Measurements from ENCODE around the gene ATP6V0B.

Gene ATP6V0B

GRCh38 chr1:43974443-43975248 lies at the start of gene ATP6V0B:
TSS of gene ATP6V0B (plus strand) at chr1:43974960. CDS start at chr1:43975041, 81 bp downstream.
- peak; percentile 97 for DNase-seq

- DNase-seq, result no peak
Measured at GRCh38 chr1:43925846-43926245, 48.9 kb upstream of the ATP6V0B start.

- DNase-seq, result no peak
Measured at GRCh38 chr1:43930168-43930948, 44.4 kb upstream of the ATP6V0B start.

GRCh38 chr1:43930949-43931275 lies 43.8 kb upstream of the ATP6V0B start:
- DNase-seq, result no peak

- DNase-seq, result no peak
Measured at GRCh38 chr1:43931711-43932660, 42.8 kb upstream of the ATP6V0B start.

GRCh38 chr1:43932786-43933385 lies 41.9 kb upstream of the ATP6V0B start:
- DNase-seq, result no peak

- DNase-seq, result no peak
Measured at GRCh38 chr1:43933386-43934100, 41.2 kb upstream of the ATP6V0B start, which contains the start of gene ARTN. TSS of gene ARTN (plus strand) at chr1:43933801. CDS start at chr1:43935657, 1,856 bp downstream.

GRCh38 chr1:43934101-43934985 lies 40.4 kb upstream of the ATP6V0B start:
- peak; percentile 55 for DNase-seq

- no peak for DNase-seq
Measured at GRCh38 chr1:43934986-43935324, 39.8 kb upstream of the ATP6V0B start.

- no peak for DNase-seq
Measured at GRCh38 chr1:43935711-43936427, 38.9 kb upstream of the ATP6V0B start.

GRCh38 chr1:43936431-43937151 lies 38.2 kb upstream of the ATP6V0B start:
- no peak for DNase-seq

GRCh38 chr1:43937179-43937865 lies 37.4 kb upstream of the ATP6V0B start:
- DNase-seq, result no peak

GRCh38 chr1:43938383-43938782 lies 36.4 kb upstream of the ATP6V0B start:
- DNase-seq, result no peak

GRCh38 chr1:43938892-43939587 lies 35.7 kb upstream of the ATP6V0B start:
- DNase-seq, result no peak

GRCh38 chr1:43942411-43942810 lies 32.3 kb upstream of the ATP6V0B start:
- DNase-seq, result no peak

GRCh38 chr1:43944860-43945259 lies 29.9 kb upstream of the ATP6V0B start:
- DNase-seq, result no peak

GRCh38 chr1:43945674-43946235 lies 29.0 kb upstream of the ATP6V0B start:
- no peak for DNase-seq

Measured in activated naive CD4-positive, alpha-beta T cell treated with Interleukin-2 at 50 U/mL for 16 hours (primary cell).